Omental fat pad (tissue), 4 donors: ENCODE data around the gene LMX1A. TPM values are rescaled to one million over a fixed set of nuclear protein-coding genes. Genes with fewer than 3 reads are reported as not detected.

Experiments used
- ATAC-seq: fragments of 150-250 bp; one replicate; pipeline ENCODE4 v1.9.1; 2016; ENCODE audit warnings: mild to moderate bottlenecking, moderate library complexity; ENCODE audit not compliant: low FRiP score
- DNase-seq: peaks from one replicate; pipeline ENCODE4 v3.0.0-alpha.2; 2019; ENCODE audit warnings: low spot score
- total RNA-seq, 4 donors: library from RNA; depleted of rRNA; stranded (reverse); fragments of >200 nt; gene quantifications; one replicate each; pipeline ENCODE4 v1.1.0, GENCODE V29; 2016
- TF ChIP-seq, protein P1 (sequence below), 3 donors: fragments of 450-650 bp; IDR thresholded peaks; one replicate each; pipeline ENCODE4 v1.5.1; 2016 to 2017; ENCODE audit warnings: antibody characterized with exemption in 3 of 3, mild to moderate bottlenecking in 3 of 3, moderate library complexity in 2 of 3

The LMX1A gene
- total RNA-seq, 4 donors from 2014 or later, result 2.0 TPM; not detected in 3

DNA sequence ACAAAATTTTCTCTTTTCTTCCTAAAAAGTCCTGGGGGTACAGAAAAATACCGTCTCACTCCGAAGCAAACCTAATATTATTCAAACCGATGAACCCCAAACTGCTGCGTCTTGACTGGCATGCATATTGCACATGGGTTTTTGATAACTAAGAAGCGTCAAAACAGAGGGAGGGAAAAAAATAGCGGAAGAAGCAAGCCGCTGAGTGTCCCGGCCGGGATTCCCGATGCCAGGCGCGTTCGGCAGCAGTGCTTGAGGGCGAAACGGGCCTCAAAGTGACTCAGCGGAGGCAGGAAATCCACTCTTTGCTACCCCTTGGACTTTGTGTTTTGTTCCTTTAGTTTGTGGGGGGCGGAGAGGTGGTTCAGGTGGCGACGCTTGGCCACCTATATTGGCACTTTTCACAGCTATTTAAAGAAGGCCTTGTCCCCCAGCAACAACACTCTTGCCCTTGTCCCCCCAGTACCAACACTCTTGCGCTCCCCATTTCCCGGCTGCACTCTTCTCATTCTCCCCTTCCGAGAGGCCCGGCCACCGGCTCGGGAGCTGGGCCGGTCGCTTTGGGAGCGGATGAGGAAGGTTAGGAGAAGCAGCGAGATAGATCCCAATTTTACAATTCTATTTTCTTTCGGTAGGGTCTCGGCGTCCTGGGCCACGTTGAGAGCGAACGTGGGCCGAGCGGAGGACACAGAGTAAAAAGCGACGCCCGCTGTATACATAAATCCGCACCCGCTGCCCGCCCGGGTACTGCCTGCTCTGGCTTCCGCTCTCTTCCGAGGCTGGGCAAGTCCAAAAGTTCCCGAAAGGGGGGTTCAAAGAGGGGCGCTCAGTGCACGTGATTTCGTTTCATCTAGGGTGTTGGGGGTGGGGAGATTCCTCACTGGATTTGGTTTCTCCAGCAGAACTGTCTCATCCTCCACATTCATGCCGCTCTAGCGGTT, 2.5 kb downstream of the LMX1A start:
- ATAC-seq (no peak), DNase-seq (no peak)
- TF ChIP-seq, protein P1, sequence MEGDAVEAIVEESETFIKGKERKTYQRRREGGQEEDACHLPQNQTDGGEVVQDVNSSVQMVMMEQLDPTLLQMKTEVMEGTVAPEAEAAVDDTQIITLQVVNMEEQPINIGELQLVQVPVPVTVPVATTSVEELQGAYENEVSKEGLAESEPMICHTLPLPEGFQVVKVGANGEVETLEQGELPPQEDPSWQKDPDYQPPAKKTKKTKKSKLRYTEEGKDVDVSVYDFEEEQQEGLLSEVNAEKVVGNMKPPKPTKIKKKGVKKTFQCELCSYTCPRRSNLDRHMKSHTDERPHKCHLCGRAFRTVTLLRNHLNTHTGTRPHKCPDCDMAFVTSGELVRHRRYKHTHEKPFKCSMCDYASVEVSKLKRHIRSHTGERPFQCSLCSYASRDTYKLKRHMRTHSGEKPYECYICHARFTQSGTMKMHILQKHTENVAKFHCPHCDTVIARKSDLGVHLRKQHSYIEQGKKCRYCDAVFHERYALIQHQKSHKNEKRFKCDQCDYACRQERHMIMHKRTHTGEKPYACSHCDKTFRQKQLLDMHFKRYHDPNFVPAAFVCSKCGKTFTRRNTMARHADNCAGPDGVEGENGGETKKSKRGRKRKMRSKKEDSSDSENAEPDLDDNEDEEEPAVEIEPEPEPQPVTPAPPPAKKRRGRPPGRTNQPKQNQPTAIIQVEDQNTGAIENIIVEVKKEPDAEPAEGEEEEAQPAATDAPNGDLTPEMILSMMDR (IDR thresholded peaks at IDR 0.05), result no peak

GRCh38 chr1:165352442-165353293, 3.8 kb downstream of the LMX1A start:
- DNase-seq (no peak), ATAC-seq (no peak)
- TF ChIP-seq, protein P1 (IDR thresholded peaks at IDR 0.05), result no peak

GRCh38 chr1:165351863-165352441, 4.6 kb downstream of the LMX1A start:
- no peak for DNase-seq
- TF ChIP-seq, protein P1 (IDR thresholded peaks at IDR 0.05), result no peak

GRCh38 chr1:165350840-165351239, 5.7 kb downstream of the LMX1A start:
- TF ChIP-seq, protein P1 (IDR thresholded peaks at IDR 0.05), result no peak
- ATAC-seq, result no peak
- DNase-seq, result no peak

More at GRCh38 chr1:165351863-165352441, 4.6 kb downstream of the LMX1A start:
- ATAC-seq, result no peak

- TF ChIP-seq, protein P1 (IDR thresholded peaks at IDR 0.05), result no peak
- ATAC-seq (no peak), DNase-seq (no peak)
Measured at GRCh38 chr1:165345502-165345901, 11.0 kb downstream of the LMX1A start.

GRCh38 chr1:165344736-165345135, 11.8 kb downstream of the LMX1A start:
- TF ChIP-seq, protein P1 (IDR thresholded peaks at IDR 0.05), result no peak
- ATAC-seq, result no peak

More at GRCh38 chr1:165344736-165345135, 11.8 kb downstream of the LMX1A start:
- no peak for DNase-seq
